Liver (tissue), 9 donors: ENCODE data around the gene TACC2. TPM values are rescaled to one million over a fixed set of nuclear protein-coding genes. Genes with fewer than 3 reads are reported as not detected.

Experiments used
- DNase-seq: peaks from one replicate; pipeline ENCODE4 v3.0.0-alpha.2; 2017; ENCODE audit warnings: low spot score
- H3K27ac ChIP-seq, 2 donors: one replicate each; pipeline ENCODE4 v1.7.0; 2013; ENCODE audit warnings: inconsistent platforms in 2 of 2, low read length in 2 of 2, control low read depth in 1 of 2, low read depth in 1 of 2, mild to moderate bottlenecking in 1 of 2
- H3K27me3 ChIP-seq, 4 donors: one replicate each; pipeline versions ENCODE4 v1.6.1 to v1.7.0; 2013; ENCODE audit warnings: low read length in 3 of 4, inconsistent platforms in 1 of 4, mild to moderate bottlenecking in 1 of 4, moderate library complexity in 1 of 4; ENCODE audit not compliant: control insufficient read depth in 4 of 4, insufficient read depth in 4 of 4
- H3K36me3 ChIP-seq, 4 donors: one replicate each; pipeline versions ENCODE4 v1.6.1 to v1.7.0; 2013; ENCODE audit warnings: low read length in 3 of 4, mild to moderate bottlenecking in 3 of 4, low read depth in 1 of 4, moderate library complexity in 1 of 4; ENCODE audit not compliant: control insufficient read depth in 4 of 4, insufficient read depth in 3 of 4
- H3K4me1 ChIP-seq, 4 donors: one replicate each; pipeline versions ENCODE4 v1.6.1 to v1.7.0; 2013; ENCODE audit warnings: low read length in 3 of 4, mild to moderate bottlenecking in 3 of 4, moderate library complexity in 1 of 4; ENCODE audit not compliant: control insufficient read depth in 4 of 4, insufficient read depth in 4 of 4
- H3K4me3 ChIP-seq, 3 donors: one replicate each; pipeline versions ENCODE4 v1.6.1 to v1.7.0; 2013; ENCODE audit warnings: low read length in 3 of 3, control low read depth in 1 of 3, low read depth in 1 of 3, mild to moderate bottlenecking in 1 of 3
- H3K9ac ChIP-seq, 2 donors: one replicate each; pipeline ENCODE4 v1.7.0; 2013; ENCODE audit warnings: low read length in 2 of 2, mild to moderate bottlenecking in 2 of 2, moderate library complexity in 2 of 2, control low read depth in 1 of 2, low read depth in 1 of 2
- H3K9me3 ChIP-seq, 4 donors: one replicate each; pipeline versions ENCODE4 v1.6.1 to v1.7.0; 2013; ENCODE audit warnings: low read length in 3 of 4; ENCODE audit not compliant: control insufficient read depth in 4 of 4
- EGR1 ChIP-seq, 2 donors: IDR thresholded peaks; 2 replicates each; pipeline ENCODE4 v1.6.1; 2016 to 2018; ENCODE audit warnings: antibody characterized with exemption in 2 of 2, low read depth in 2 of 2
- FOXA2 ChIP-seq: IDR thresholded peaks from 2 replicates; pipeline ENCODE4 v1.6.1; 2016; ENCODE audit warnings: antibody characterized with exemption
- GABPA ChIP-seq, 2 donors: IDR thresholded peaks in 1 of 2; conservative IDR thresholded peaks in 1 of 2; 2 replicates each; pipeline ENCODE4 v1.6.1; 2016; ENCODE audit warnings: antibody characterized with exemption in 2 of 2, mild to moderate bottlenecking in 1 of 2, moderate library complexity in 1 of 2
- HNF4A ChIP-seq, 2 donors: conservative IDR thresholded peaks; 2 replicates each; pipeline ENCODE4 v1.6.1; 2016; ENCODE audit warnings: antibody characterized with exemption in 2 of 2, mild to moderate bottlenecking in 2 of 2
- HNF4G ChIP-seq: IDR thresholded peaks from 2 replicates; pipeline ENCODE4 v1.6.1; 2016; ENCODE audit warnings: antibody characterized with exemption
- NR2F2 ChIP-seq: IDR thresholded peaks from 2 replicates; pipeline ENCODE4 v1.6.1; 2016; ENCODE audit warnings: antibody characterized with exemption
- RAD21 ChIP-seq, 2 donors: IDR thresholded peaks; 2 replicates each; pipeline ENCODE4 v1.6.1; 2016; ENCODE audit warnings: antibody characterized with exemption in 2 of 2, mild to moderate bottlenecking in 2 of 2
- RXRA ChIP-seq, 2 donors: IDR thresholded peaks; 2 replicates each; pipeline ENCODE4 v1.6.1; 2017 to 2018; ENCODE audit warnings: antibody characterized with exemption in 2 of 2, mild to moderate bottlenecking in 1 of 2
- SP1 ChIP-seq: IDR thresholded peaks from 2 replicates; pipeline ENCODE4 v1.6.1; 2018; ENCODE audit warnings: antibody characterized with exemption, mild to moderate bottlenecking
- TAF1 ChIP-seq: conservative IDR thresholded peaks from 2 replicates; pipeline ENCODE4 v1.6.1; 2016; ENCODE audit warnings: antibody characterized with exemption, mild to moderate bottlenecking
- YY1 ChIP-seq: IDR thresholded peaks from 2 replicates; pipeline ENCODE4 v1.6.1; 2016; ENCODE audit warnings: antibody characterized with exemption, mild to moderate bottlenecking
- WGBS: extraction: QIAGEN DNeasy Blood & Tissue Kit; methylation state at CpG from one replicate; pipeline ENCODE4 v1.1.7; 2013; 5-methylcytosine and 5-hydroxymethylcytosine counted together
- polyA plus RNA-seq, 2 donors: library from polyadenylated mRNA; stranded (reverse) in 1 of 2; unstranded in 1 of 2; fragments of 200-250 nt in 1 of 2; fragments of >200 nt in 1 of 2; fragmentation: Nextera tagmentation in 1 of 2; extraction: Ambion mirVana in 1 of 2; gene quantifications; one replicate each; pipeline versions ENCODE4 v1.2.1 to v1.2.3, GENCODE V29; 2013 to 2015
- total RNA-seq, 2 donors: library from RNA; depleted of rRNA; stranded (reverse); fragments of >200 nt; gene quantifications; one replicate each; pipeline ENCODE4 v1.2.3, GENCODE V29; 2014
- TF ChIP-seq, protein P1 (sequence below): IDR thresholded peaks from 2 replicates; pipeline ENCODE4 v1.6.1; 2016; ENCODE audit warnings: antibody characterized with exemption
- TF ChIP-seq, protein P2 (sequence below): IDR thresholded peaks from 2 replicates; pipeline ENCODE4 v1.6.1; 2016; ENCODE audit warnings: antibody characterized with exemption
- TF ChIP-seq, protein P3 (sequence below): IDR thresholded peaks from 2 replicates; pipeline ENCODE4 v1.6.1; 2016; ENCODE audit warnings: antibody characterized with exemption, mild to moderate bottlenecking
- TF ChIP-seq, protein P4 (sequence below): IDR thresholded peaks from 2 replicates; pipeline ENCODE4 v1.6.1; 2016; ENCODE audit warnings: antibody characterized with exemption
- TF ChIP-seq, protein P5 (sequence below): fragments of 150-350 bp; IDR thresholded peaks from 2 replicates; pipeline ENCODE4 v1.5.1; 2017; ENCODE audit warnings: improper control_type of control experiment, low read depth, low read length; ENCODE audit not compliant: missing input control
- donor health status: healthy.
- donor health status: healthy.
- donor health status: healthy.
- donor health status: healthy.
- donor health status: healthy.

Gene TACC2
- total and polyA plus RNA-seq, 4 donors = 1.5 to 9.1 (median 7.8) TPM

DNA sequence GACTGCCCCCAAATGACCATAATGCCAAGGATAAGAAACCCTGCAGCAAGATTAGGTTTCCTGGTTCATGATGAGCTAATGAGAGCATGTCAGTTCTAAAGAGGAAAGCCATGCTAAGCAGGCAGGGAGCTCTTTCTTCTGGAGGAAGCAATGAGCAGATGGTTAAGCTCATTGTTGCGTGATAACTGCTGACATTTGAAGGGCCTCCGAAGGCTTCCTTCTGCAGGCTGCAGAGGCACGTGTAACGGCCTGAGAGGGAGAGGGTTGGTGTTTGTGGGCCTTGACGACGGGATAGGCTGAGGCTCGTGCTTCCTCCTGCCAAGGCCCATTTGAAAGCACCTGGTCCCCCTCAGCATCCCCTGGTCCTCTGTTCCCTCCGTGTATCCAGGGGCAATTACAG, 218.6 kb downstream of the TACC2 start:
- Histone ChIP-seq H3K9me3 (no peaks in the 10 kb centered on the region), H3K27ac (no peak overlapping the region), H3K4me3 (no peak overlapping the region), H3K36me3 (peaks cover 0 to 16% (median 3%) of the 10 kb centered on the region in 4 donors), H3K9ac (no peak overlapping the region), H3K4me1 (no peaks in the 10 kb centered on the region), H3K27me3 (no peaks in the 10 kb centered on the region)
- 73% methylated on average over 8 of the region's 8 CpGs for WGBS
- no peak for DNase-seq
- TF ChIP-seq HNF4G (no peak), RXRA (IDR thresholded peaks at IDR 0.05) (no peak), YY1 (no peak), FOXA2 (no peak)
- TF ChIP-seq, protein P1, sequence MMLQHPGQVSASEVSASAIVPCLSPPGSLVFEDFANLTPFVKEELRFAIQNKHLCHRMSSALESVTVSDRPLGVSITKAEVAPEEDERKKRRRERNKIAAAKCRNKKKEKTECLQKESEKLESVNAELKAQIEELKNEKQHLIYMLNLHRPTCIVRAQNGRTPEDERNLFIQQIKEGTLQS = no peak
- TF ChIP-seq, protein P2, sequence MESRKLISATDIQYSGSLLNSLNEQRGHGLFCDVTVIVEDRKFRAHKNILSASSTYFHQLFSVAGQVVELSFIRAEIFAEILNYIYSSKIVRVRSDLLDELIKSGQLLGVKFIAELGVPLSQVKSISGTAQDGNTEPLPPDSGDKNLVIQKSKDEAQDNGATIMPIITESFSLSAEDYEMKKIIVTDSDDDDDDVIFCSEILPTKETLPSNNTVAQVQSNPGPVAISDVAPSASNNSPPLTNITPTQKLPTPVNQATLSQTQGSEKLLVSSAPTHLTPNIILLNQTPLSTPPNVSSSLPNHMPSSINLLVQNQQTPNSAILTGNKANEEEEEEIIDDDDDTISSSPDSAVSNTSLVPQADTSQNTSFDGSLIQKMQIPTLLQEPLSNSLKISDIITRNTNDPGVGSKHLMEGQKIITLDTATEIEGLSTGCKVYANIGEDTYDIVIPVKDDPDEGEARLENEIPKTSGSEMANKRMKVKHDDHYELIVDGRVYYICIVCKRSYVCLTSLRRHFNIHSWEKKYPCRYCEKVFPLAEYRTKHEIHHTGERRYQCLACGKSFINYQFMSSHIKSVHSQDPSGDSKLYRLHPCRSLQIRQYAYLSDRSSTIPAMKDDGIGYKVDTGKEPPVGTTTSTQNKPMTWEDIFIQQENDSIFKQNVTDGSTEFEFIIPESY = no peak
- TF ChIP-seq, protein P3, sequence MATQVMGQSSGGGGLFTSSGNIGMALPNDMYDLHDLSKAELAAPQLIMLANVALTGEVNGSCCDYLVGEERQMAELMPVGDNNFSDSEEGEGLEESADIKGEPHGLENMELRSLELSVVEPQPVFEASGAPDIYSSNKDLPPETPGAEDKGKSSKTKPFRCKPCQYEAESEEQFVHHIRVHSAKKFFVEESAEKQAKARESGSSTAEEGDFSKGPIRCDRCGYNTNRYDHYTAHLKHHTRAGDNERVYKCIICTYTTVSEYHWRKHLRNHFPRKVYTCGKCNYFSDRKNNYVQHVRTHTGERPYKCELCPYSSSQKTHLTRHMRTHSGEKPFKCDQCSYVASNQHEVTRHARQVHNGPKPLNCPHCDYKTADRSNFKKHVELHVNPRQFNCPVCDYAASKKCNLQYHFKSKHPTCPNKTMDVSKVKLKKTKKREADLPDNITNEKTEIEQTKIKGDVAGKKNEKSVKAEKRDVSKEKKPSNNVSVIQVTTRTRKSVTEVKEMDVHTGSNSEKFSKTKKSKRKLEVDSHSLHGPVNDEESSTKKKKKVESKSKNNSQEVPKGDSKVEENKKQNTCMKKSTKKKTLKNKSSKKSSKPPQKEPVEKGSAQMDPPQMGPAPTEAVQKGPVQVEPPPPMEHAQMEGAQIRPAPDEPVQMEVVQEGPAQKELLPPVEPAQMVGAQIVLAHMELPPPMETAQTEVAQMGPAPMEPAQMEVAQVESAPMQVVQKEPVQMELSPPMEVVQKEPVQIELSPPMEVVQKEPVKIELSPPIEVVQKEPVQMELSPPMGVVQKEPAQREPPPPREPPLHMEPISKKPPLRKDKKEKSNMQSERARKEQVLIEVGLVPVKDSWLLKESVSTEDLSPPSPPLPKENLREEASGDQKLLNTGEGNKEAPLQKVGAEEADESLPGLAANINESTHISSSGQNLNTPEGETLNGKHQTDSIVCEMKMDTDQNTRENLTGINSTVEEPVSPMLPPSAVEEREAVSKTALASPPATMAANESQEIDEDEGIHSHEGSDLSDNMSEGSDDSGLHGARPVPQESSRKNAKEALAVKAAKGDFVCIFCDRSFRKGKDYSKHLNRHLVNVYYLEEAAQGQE = no peak
- TF ChIP-seq, protein P4, sequence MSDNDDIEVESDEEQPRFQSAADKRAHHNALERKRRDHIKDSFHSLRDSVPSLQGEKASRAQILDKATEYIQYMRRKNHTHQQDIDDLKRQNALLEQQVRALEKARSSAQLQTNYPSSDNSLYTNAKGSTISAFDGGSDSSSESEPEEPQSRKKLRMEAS = no peak

DNA sequence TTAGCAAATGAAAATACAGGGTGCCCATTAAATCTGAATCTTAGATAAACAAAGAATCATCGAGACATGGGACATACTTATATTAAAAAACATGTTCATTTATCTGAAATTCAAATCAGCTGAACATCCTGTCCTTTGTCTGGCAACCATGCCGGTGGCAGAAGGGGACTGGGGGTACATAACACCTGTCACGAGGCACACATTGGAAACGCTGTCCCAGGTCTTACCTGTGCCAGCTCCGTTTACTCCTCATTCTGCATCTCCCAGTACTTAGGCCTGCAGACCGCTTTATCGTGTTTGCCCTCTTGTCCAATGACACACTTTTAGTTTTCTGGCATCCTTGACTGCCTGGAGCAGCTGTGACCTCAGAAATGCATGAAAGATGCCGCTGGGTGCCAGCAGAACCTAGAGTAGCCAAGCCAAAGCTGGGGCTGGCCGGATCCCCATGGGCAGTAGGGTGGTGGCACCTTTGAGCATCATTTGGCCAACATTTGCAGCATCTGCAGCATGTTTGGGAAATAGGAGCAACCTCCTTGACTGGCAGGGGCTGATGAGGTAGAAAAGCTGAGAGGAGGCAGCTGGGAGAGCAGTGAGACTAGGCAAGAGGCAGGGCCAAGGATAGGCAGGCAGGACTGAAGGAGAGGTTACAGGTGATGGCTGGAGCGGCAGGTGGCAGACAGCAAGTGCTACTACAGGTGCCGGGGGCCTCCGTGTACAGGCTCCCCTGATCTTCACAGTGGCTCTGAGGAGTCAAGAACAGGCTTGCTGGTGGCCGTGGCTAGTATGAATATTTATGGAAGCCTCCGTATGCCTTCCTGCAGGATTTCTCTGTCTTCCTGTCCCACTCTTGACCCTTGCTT, 219.8 kb downstream of the TACC2 start:
- H3K9me3 ChIP-seq = no peaks in the 10 kb centered on the region
- 91% methylated on average over 14 of the region's 14 CpGs for WGBS
- peaks cover 0 to 16% (median 3%) of the 10 kb centered on the region in 4 donors for H3K36me3 ChIP-seq
- no peaks in the 10 kb centered on the region for H3K4me1 ChIP-seq
- no peak overlapping the region for H3K27ac ChIP-seq
- no peak for DNase-seq
- H3K9ac ChIP-seq = no peak overlapping the region
- no peak overlapping the region for H3K4me3 ChIP-seq
- no peaks in the 10 kb centered on the region for H3K27me3 ChIP-seq
- TF ChIP-seq, protein P5, sequence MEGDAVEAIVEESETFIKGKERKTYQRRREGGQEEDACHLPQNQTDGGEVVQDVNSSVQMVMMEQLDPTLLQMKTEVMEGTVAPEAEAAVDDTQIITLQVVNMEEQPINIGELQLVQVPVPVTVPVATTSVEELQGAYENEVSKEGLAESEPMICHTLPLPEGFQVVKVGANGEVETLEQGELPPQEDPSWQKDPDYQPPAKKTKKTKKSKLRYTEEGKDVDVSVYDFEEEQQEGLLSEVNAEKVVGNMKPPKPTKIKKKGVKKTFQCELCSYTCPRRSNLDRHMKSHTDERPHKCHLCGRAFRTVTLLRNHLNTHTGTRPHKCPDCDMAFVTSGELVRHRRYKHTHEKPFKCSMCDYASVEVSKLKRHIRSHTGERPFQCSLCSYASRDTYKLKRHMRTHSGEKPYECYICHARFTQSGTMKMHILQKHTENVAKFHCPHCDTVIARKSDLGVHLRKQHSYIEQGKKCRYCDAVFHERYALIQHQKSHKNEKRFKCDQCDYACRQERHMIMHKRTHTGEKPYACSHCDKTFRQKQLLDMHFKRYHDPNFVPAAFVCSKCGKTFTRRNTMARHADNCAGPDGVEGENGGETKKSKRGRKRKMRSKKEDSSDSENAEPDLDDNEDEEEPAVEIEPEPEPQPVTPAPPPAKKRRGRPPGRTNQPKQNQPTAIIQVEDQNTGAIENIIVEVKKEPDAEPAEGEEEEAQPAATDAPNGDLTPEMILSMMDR = no peak
- TF ChIP-seq, protein P3 = no peak
- TF ChIP-seq RAD21 (IDR thresholded peaks at IDR 0.05) (no peak), HNF4A (conservative IDR thresholded peaks at IDR 0.05) (no peak), HNF4G (no peak), NR2F2 (no peak), SP1 (no peak), GABPA (IDR thresholded peaks at IDR 0.05 in 1 of 2, conservative IDR thresholded peaks at IDR 0.05 in 1 of 2) (no peak), EGR1 (IDR thresholded peaks at IDR 0.05; ENCODE audit: low read depth in 2 of 2) (no peak), RXRA (IDR thresholded peaks at IDR 0.05) (no peak), TAF1 (no peak)
- TF ChIP-seq, protein P4 = no peak
- TF ChIP-seq, protein P2 = no peak
